ENCODE measurements around the gene GDA. TPM values are rescaled to one million over a fixed set of nuclear protein-coding genes. Genes with fewer than 3 reads are reported as not detected.

The GDA gene
- total RNA-seq: not detected in 2 replicates

GRCh38 chr9:72149231-72149975, at the start of gene GDA:
TSS of gene GDA (plus strand) at chr9:72149440. CDS start at chr9:72149560, 120 bp downstream.

Other genes with a start within 250 kb of the GDA start
- 9.1 and 15.6 TPM in 2 replicates for gene ABHD17B, start 238.2 kb upstream of the GDA start, total RNA-seq
- 9.6 and 10.6 TPM in 2 replicates for gene C9orf85, start 237.8 kb upstream of the GDA start, total RNA-seq
- gene C9orf57, start 88.8 kb upstream of the GDA start, total RNA-seq: not detected in 2 replicates
- gene ZFAND5, start 215.8 kb downstream of the GDA start, total RNA-seq: 61.8 and 103 TPM in 2 replicates

All from pericardium fibroblast (primary cell).